Measurements from ENCODE around the gene CYB561D2. TPM values are rescaled to one million over a fixed set of nuclear protein-coding genes. Genes with fewer than 3 reads are reported as not detected.
A peak's percentile ranks its signal among the peaks of the same experiment; 100 is the strongest.

The CYB561D2 gene
- total and polyA plus RNA-seq, 2 of the 13 experiments (the other 11 are each of a cell fraction or from before 2014, with no cell fraction given), result 11.1 to 17.2 TPM

DNA sequence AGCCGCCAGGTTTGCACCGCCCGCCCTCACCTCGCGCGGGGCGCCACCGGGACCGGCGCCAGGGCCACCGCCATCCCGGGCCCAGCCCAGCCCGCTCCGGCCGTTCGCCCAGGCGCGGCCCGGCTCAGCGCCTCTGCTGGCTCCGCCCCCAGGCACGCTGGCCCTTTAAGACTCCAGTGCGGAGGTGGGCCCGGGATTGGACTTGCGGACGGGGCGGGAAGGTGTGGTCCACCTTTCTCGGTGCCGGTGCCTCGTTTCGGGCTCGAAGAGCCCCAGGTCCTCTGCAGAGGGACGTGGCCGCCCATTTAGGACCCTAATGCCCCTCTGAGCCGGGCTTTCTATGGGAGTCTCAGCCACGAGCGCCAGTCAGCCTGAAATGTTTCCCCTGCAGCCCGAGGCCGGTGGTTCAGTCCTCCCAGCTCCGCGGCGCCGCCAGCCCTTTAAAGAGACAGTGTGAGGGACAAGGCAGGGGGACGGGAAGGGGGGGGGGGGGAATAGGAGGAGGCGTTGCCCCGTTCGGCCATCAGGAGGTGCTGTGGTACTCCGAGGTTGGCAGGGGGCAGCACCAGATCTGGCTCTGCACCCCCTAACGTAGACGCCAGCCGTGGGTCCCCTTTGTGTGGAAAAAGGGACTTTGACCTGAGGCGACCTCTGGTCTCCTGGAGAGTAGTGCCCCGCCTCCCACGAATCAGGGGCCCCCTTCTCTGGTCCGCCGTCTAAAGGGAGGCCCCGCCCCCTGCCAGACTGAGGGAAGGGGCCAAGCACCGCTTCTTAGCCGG is 29.1 kb upstream of the CYB561D2 start (continued):
- no peak for TF ChIP-seq ZNF17 (CRISPR knock-in tag; IDR thresholded peaks at IDR 0.05)
- TF ChIP-seq KAT7 (CRISPR knock-in tag; IDR thresholded peaks at IDR 0.05; ENCODE audit: borderline replicate concordance), result peak; percentile 58; the same call in 1 of the 2 replicates
- TF ChIP-seq BRCA1 (CRISPR knock-in tag; IDR thresholded peaks at IDR 0.05), result no peak
- TF ChIP-seq, protein P1, sequence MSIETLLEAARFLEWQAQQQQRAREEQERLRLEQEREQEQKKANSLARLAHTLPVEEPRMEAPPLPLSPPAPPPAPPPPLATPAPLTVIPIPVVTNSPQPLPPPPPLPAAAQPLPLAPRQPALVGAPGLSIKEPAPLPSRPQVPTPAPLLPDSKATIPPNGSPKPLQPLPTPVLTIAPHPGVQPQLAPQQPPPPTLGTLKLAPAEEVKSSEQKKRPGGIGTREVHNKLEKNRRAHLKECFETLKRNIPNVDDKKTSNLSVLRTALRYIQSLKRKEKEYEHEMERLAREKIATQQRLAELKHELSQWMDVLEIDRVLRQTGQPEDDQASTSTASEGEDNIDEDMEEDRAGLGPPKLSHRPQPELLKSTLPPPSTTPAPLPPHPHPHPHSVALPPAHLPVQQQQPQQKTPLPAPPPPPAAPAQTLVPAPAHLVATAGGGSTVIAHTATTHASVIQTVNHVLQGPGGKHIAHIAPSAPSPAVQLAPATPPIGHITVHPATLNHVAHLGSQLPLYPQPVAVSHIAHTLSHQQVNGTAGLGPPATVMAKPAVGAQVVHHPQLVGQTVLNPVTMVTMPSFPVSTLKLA (IDR thresholded peaks at IDR 0.05), result no peak
- TF ChIP-seq, protein P2, sequence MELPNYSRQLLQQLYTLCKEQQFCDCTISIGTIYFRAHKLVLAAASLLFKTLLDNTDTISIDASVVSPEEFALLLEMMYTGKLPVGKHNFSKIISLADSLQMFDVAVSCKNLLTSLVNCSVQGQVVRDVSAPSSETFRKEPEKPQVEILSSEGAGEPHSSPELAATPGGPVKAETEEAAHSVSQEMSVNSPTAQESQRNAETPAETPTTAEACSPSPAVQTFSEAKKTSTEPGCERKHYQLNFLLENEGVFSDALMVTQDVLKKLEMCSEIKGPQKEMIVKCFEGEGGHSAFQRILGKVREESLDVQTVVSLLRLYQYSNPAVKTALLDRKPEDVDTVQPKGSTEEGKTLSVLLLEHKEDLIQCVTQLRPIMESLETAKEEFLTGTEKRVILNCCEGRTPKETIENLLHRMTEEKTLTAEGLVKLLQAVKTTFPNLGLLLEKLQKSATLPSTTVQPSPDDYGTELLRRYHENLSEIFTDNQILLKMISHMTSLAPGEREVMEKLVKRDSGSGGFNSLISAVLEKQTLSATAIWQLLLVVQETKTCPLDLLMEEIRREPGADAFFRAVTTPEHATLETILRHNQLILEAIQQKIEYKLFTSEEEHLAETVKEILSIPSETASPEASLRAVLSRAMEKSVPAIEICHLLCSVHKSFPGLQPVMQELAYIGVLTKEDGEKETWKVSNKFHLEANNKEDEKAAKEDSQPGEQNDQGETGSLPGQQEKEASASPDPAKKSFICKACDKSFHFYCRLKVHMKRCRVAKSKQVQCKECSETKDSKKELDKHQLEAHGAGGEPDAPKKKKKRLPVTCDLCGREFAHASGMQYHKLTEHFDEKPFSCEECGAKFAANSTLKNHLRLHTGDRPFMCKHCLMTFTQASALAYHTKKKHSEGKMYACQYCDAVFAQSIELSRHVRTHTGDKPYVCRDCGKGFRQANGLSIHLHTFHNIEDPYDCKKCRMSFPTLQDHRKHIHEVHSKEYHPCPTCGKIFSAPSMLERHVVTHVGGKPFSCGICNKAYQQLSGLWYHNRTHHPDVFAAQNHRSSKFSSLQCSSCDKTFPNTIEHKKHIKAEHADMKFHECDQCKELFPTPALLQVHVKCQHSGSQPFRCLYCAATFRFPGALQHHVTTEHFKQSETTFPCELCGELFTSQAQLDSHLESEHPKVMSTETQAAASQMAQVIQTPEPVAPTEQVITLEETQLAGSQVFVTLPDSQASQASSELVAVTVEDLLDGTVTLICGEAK (IDR thresholded peaks at IDR 0.05), result no peak
- TF ChIP-seq, protein P2 (CRISPR knock-in tag; IDR thresholded peaks at IDR 0.05), result no peak
- peak; percentile 19 for TF ChIP-seq RBM39 (IDR thresholded peaks at IDR 0.05; ENCODE audit: low read depth, low read length, poor library complexity, severe bottlenecking)
- peak; percentile 63; the same call in 1 of the 2 replicates for TF ChIP-seq RNF2 (conservative IDR thresholded peaks at IDR 0.05; ENCODE audit: low read depth)
- TF ChIP-seq, protein P3, sequence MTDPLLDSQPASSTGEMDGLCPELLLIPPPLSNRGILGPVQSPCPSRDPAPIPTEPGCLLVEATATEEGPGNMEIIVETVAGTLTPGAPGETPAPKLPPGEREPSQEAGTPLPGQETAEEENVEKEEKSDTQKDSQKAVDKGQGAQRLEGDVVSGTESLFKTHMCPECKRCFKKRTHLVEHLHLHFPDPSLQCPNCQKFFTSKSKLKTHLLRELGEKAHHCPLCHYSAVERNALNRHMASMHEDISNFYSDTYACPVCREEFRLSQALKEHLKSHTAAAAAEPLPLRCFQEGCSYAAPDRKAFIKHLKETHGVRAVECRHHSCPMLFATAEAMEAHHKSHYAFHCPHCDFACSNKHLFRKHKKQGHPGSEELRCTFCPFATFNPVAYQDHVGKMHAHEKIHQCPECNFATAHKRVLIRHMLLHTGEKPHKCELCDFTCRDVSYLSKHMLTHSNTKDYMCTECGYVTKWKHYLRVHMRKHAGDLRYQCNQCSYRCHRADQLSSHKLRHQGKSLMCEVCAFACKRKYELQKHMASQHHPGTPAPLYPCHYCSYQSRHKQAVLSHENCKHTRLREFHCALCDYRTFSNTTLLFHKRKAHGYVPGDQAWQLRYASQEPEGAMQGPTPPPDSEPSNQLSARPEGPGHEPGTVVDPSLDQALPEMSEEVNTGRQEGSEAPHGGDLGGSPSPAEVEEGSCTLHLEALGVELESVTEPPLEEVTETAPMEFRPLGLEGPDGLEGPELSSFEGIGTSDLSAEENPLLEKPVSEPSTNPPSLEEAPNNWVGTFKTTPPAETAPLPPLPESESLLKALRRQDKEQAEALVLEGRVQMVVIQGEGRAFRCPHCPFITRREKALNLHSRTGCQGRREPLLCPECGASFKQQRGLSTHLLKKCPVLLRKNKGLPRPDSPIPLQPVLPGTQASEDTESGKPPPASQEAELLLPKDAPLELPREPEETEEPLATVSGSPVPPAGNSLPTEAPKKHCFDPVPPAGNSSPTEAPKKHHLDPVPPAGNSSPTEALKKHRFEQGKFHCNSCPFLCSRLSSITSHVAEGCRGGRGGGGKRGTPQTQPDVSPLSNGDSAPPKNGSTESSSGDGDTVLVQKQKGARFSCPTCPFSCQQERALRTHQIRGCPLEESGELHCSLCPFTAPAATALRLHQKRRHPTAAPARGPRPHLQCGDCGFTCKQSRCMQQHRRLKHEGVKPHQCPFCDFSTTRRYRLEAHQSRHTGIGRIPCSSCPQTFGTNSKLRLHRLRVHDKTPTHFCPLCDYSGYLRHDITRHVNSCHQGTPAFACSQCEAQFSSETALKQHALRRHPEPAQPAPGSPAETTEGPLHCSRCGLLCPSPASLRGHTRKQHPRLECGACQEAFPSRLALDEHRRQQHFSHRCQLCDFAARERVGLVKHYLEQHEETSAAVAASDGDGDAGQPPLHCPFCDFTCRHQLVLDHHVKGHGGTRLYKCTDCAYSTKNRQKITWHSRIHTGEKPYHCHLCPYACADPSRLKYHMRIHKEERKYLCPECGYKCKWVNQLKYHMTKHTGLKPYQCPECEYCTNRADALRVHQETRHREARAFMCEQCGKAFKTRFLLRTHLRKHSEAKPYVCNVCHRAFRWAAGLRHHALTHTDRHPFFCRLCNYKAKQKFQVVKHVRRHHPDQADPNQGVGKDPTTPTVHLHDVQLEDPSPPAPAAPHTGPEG (CRISPR knock-in tag; IDR thresholded peaks at IDR 0.05), result no peak
- TF ChIP-seq KDM5A (IDR thresholded peaks at IDR 0.05; ENCODE audit: borderline replicate concordance, low read length), result peak; percentile 55; the same call in 1 of the 2 replicates
- TF ChIP-seq ZNF557 (CRISPR knock-in tag; IDR thresholded peaks at IDR 0.05), result no peak
- TF ChIP-seq ZNF138 (CRISPR knock-in tag; IDR thresholded peaks at IDR 0.05; ENCODE audit: low read depth), result peak; percentile 55; the same call in 1 of the 2 replicates
- TF ChIP-seq CC2D1A (CRISPR knock-in tag; IDR thresholded peaks at IDR 0.05), result no peak
